ENCODE results near the gene HLA-DMB.

Gene HLA-DMB

DNA sequence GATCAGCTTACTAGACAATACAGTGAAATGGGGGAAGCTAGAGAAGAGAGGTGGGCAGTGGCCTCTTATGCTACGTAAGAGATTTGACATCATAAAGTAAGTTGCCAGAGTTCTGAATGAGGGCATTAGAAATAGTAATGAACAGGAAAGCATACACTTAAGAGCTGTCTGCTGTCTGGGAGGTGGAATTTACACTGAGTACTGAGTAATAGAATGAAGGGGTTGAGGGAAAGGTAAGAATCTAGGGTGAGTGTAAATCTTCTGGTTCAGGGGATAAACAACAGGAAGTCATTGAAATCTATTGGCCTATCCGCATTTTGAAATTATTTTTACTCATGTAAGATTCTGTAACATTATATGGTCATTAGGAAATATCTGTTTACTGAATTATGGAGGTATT, 35.8 kb downstream of the HLA-DMB start:
- no peak for DNase-seq

DNA sequence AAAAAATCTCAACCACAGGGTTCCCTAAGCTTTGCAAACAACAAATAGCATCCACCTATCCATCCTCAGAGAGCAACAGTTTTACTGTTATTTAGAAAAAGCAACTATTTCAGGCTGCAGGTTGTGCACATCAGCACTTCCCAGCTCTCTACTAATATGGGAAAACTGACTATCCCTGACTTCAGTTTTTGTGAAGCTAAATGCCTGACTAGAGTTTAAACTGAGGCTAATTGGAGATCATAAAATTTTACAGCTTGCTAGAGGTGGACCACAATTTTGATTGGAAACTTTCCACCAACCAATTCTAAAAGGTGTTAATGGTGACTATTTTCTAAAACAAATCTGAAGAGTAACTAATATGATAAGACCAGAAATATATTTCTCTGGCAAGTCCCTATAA, 36.9 kb downstream of the HLA-DMB start:
- DNase-seq, result no peak

DNA sequence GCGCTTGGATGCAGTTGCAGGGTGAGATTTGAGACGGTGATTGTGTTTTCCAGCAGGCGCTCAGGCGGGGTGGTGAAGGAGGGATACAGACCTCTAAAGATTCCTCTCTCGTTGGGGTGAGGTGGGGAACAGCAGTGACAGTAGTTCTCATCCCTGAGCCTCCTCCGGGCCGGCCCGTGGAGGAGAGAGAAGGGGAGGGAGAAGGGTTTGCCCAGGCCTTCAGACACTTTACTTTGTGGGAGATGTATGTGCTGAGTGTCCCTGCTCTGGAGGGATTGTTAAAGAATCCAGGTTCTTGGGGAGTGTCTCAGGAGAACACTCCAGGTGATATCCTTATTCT, 45.9 kb downstream of the HLA-DMB start:
- DNase-seq, result no peak

GRCh38 chr6:32894085-32895005, 46.5 kb downstream of the HLA-DMB start:
- peak; percentile 91 for DNase-seq

DNA sequence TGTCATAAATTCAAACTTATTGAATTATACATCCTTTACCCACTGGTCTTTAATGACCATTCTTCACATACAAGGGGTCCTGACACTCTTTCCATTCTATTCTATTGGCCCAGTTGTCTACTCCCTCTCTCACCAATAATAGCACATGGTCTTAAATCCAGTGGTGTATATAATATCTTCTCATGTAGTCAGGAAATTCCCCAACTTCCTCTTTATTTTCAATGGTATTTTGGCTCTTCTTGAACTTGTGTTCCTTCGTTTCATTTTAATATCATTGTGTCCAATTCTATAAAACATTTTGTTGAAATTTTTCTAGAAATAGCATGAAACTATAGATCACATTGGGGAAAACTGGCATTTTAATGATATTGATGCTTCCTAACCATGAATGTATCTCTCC, 50.0 kb downstream of the HLA-DMB start:
- no peak for DNase-seq

GRCh38 chr6:32889533-32889932, 51.3 kb downstream of the HLA-DMB start:
- DNase-seq, result peak; percentile 72

DNA sequence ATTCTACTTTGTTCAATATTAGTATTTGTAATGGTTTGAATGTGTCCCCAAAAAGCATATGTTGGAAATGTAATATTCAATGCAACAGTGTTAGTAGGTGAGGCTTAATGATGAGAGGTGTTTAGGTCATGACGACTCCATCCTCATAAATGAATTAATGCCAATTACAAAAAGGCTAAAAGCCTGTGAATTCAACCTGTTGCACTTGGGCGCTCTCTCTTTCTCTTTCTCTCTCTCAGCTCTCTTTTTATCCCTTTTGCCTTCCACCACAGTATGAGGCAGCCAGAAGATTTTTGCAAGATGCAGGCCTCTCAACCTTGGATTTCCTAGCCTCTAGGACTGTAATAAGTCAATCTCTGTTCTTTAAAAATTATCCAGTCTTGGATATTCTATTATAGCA, 52.3 kb downstream of the HLA-DMB start:
- no peak for DNase-seq

- no peak for DNase-seq
Measured at GRCh38 chr6:32887616-32888015, 53.2 kb downstream of the HLA-DMB start.

- DNase-seq, result peak; percentile 94
Measured at GRCh38 chr6:32886681-32887383, 54.0 kb downstream of the HLA-DMB start.

DNA sequence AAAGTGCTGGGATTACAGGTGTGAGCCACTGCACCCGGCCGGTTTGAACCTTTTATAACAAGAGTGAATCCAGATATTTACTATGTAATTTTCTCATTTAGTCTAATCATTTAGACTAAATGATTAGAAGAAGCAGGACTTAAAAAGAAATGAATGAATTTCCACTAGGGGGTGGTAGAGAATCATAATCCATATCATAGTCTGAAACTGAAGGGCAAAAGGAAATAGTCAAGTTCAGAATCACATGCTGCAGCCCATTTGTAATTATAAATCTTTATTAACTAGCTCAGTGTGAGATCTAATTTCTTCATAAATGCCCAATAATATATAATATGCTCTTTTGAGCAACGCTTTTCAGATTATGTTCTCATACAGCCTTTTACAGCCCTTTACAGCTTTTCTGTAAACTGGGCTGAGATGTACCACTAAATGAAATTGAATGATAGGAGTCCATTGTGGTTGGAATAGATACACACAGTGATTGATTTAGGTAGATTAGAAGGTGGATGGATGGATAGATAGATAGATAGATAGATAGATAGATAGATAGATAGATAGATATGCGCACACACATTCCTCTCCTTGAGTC, 55.0 kb downstream of the HLA-DMB start:
- peak; percentile 76 for DNase-seq

All from fibroblast of skin of back (primary cell).